GM06990 (cell line): ENCODE data around the gene USP47.
A peak's percentile ranks its signal among the peaks of the same experiment; 100 is the strongest.

Experiments used
- DNase-seq: peaks from one replicate; pipeline ENCODE4 v3.0.0-alpha.2; 2011; ENCODE audit not compliant: insufficient read length; ENCODE audit errors: extremely low read depth
- H3K27me3 ChIP-seq: replicated peaks from 2 replicates; pipeline ENCODE4 v1.6.0; 2011; ENCODE audit warnings: low read length; ENCODE audit not compliant: control insufficient read depth, insufficient read depth
- H3K36me3 ChIP-seq: 2 replicates; pipeline ENCODE4 v1.5.1; 2011; ENCODE audit warnings: low read length; ENCODE audit not compliant: control insufficient read depth, insufficient read depth
- H3K4me3 ChIP-seq: replicated peaks from 2 replicates; pipeline ENCODE4 v1.5.1; 2011; ENCODE audit warnings: low read depth, mild to moderate bottlenecking, control low read depth, low read length
- TF ChIP-seq, protein P1 (sequence below): IDR thresholded peaks from 2 replicates; pipeline ENCODE4 v1.5.1; 2011; ENCODE audit warnings: low read length, control low read depth, mild to moderate bottlenecking, inconsistent platforms; ENCODE audit not compliant: insufficient read depth, poor library complexity, severe bottlenecking

Gene USP47

DNA sequence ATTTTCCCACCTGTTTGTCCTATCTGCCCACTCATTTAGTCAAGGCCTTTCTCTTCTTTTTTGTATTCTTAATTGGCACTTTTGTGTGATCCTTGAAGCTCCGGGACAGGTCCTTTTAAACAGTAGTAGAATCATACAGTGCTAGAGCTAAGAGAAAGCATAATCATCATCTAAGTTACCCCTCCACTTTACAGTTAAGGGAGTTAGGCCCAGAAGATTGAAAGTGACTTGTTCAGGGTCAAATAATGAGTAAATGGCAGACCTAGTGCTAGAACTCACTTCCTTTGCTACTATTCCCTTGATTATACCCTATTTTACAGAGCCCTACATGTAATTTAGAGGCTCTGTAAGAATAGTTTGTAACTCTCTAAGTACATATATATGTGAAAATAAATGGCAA, 2.5 kb downstream of the USP47 start:
- no peak for DNase-seq
- no peaks in the 10 kb centered on the region for H3K36me3 ChIP-seq
- TF ChIP-seq, protein P1, sequence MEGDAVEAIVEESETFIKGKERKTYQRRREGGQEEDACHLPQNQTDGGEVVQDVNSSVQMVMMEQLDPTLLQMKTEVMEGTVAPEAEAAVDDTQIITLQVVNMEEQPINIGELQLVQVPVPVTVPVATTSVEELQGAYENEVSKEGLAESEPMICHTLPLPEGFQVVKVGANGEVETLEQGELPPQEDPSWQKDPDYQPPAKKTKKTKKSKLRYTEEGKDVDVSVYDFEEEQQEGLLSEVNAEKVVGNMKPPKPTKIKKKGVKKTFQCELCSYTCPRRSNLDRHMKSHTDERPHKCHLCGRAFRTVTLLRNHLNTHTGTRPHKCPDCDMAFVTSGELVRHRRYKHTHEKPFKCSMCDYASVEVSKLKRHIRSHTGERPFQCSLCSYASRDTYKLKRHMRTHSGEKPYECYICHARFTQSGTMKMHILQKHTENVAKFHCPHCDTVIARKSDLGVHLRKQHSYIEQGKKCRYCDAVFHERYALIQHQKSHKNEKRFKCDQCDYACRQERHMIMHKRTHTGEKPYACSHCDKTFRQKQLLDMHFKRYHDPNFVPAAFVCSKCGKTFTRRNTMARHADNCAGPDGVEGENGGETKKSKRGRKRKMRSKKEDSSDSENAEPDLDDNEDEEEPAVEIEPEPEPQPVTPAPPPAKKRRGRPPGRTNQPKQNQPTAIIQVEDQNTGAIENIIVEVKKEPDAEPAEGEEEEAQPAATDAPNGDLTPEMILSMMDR, result no peak
- H3K4me3 ChIP-seq, result peak overlapping the region; percentile 72
- no peaks in the 10 kb centered on the region for H3K27me3 ChIP-seq

DNA sequence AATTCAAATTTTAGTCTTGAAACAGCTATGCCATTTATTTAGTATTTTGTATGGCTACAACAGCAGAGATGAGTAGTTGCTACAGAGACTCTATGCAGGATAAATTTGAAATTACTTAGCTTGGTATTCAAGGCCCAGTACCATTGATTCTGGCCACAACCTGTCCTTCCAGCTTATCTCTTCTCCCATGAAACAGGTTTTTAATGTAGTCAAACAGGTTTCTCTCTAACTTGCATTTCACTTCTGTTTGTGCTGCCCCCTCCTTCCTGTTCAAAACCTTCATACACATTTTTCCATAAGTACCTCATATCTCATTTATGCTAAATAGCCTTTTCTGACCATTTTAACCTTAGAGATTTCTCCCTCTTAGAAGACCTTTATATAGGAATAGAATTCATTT, 3.3 kb downstream of the USP47 start:
- Histone ChIP-seq H3K4me3 (no peak overlapping the region; the same call in 1 of the 2 replicates), H3K27me3 (no peaks in the 10 kb centered on the region), H3K36me3 (no peaks in the 10 kb centered on the region)
- no peak for DNase-seq
- TF ChIP-seq, protein P1, result no peak

DNA sequence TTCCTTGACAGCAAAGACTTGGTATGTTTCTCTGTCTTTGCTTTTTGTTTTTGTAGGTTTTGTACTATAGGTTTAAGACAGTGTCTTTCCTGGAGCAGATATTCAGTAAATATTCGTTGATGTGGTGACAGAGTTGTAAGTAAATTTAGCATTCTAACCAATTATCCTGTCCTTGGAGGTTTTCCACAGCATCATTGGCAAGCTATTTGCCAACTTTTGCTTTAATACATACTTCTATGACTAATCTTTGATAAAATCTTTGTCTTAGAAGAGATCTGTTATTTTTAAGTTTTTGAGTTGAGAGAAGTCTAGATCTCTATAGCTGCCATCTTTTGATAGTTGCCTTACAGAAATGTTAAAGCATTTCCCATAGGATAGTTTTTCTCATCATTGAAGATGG, 3.8 kb downstream of the USP47 start:
- TF ChIP-seq, protein P1, result no peak
- DNase-seq, result no peak
- H3K36me3 ChIP-seq, result no peaks in the 10 kb centered on the region
- H3K4me3 ChIP-seq, result no peak overlapping the region
- H3K27me3 ChIP-seq, result no peaks in the 10 kb centered on the region

DNA sequence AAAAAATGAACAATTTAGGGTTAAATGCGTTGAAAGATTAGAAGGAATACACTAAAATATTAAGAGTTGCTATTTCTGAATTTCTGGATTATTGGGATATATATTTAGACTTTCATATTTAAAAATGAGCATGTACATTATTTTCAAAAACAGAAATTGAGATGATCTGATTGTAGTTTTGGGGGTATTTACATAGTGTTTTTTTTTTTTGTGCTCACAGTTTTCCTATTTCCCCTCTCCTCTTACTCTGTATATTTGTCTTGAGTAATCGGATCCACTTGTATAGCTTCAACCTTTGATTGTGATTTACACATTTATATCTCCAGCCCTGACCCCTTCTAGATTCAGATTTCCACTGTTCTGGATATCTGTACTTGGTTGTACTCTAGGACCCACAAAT, 5.3 kb downstream of the USP47 start:
- TF ChIP-seq, protein P1, result no peak
- DNase-seq, result no peak
- Histone ChIP-seq H3K4me3 (no peak overlapping the region), H3K36me3 (no peaks in the 10 kb centered on the region), H3K27me3 (no peaks in the 10 kb centered on the region)

DNA sequence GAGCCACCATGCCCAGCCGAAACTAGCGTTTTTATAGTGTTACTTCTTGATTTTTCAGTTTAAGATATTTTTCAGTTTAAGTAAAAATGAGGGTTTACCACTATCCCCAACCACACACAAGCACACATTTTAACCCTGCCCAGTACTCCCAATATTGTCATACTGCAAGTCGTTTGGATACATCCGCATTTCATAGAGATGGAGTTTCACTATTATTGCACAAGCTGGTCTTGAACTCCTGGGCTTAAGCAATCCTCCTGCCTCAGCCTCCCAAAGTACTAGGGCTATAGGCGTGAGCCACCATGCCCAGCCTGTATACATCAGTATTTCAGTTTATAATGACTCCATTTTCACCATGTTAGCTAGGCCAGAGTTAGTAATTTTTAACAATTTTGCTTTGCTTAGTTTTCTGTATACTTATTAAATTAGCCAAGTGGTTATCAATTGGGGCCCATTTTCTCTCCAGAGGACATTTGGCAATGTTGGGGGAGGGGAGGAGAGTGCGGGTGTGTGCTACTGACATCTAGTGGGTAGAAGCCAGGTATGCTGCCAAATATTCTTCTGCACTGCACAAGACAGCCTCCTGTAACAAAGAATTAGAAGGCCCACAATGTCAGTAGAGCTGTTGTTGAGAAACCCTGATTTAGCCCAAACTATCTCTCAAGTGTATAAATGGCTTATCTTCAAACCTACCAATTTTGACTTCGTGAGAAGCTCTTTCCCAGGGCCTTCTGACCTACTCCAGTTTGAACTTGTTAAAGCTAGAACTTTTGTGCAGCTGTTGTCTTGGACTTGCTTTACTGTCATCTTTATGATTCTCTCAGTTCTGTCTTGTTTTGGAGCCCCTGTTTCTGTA, 7.3 kb downstream of the USP47 start:
- TF ChIP-seq, protein P1, result peak; percentile 87
- Histone ChIP-seq H3K27me3 (no peaks in the 10 kb centered on the region), H3K4me3 (no peak overlapping the region), H3K36me3 (no peaks in the 10 kb centered on the region)
- DNase-seq, result no peak

DNA sequence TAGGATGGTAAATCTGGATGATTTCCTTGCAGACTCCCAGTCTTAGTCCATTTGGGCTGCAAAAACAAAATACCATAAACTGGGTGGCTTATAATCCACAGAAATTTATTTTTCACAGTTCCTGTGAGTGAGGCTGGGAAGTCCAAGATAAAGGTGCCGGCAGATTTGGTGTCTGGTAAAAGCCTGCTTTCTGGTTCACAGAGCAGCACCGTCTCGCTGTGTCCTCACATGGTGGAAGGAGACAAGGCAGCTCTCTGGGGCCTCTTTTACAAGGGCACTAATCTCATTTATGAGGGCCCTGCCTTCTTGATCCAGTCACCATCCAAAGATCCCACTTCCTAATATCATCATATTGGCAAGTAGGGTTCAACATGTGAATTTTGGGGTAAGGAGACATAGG, 8.9 kb downstream of the USP47 start:
- no peaks in the 10 kb centered on the region for H3K36me3 ChIP-seq
- no peak overlapping the region for H3K4me3 ChIP-seq
- TF ChIP-seq, protein P1, result no peak
- no peaks in the 10 kb centered on the region for H3K27me3 ChIP-seq
- DNase-seq, result no peak
